M059J (cell line): Measurements from ENCODE around the gene TOM1L2. TPM values are rescaled to one million over a fixed set of nuclear protein-coding genes. Genes with fewer than 3 reads are reported as not detected.

Source experiments
- DNase-seq: peaks from one replicate; pipeline ENCODE4 v3.0.0-alpha.2; 2012; ENCODE audit warnings: low read depth
- total RNA-seq: library from RNA; depleted of rRNA; stranded (reverse); fragments of >200 nt; shearing (Covaris generic); gene quantifications from 2 replicates; pipeline ENCODE4 v1.2.3, GENCODE V29; 2014; rRNA removed

TOM1L2 gene
- total RNA-seq, 1 experiment from 2014 or later: 38.3 TPM

DNA sequence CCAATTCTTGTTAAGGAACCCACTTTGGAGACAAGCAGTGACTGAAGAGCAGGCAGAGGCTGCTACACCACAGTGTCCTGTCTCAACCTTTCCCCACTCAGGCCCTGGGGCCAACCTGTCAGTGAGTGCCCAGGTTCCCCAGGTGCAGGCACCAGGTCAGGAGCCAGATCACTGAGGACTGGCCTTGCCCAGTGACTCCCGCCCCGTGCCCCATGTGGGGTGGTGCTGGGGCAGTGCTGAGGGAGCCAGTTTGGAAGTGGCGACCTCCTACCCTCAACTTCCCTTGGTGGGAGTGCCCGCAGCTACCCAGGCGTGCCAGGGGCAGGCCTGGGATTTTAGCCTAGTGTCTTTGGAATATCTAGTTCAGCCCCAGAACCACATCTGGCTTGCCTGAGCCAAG, 164.8 kb downstream of the TOM1L2 start:
- no peak for DNase-seq

DNA sequence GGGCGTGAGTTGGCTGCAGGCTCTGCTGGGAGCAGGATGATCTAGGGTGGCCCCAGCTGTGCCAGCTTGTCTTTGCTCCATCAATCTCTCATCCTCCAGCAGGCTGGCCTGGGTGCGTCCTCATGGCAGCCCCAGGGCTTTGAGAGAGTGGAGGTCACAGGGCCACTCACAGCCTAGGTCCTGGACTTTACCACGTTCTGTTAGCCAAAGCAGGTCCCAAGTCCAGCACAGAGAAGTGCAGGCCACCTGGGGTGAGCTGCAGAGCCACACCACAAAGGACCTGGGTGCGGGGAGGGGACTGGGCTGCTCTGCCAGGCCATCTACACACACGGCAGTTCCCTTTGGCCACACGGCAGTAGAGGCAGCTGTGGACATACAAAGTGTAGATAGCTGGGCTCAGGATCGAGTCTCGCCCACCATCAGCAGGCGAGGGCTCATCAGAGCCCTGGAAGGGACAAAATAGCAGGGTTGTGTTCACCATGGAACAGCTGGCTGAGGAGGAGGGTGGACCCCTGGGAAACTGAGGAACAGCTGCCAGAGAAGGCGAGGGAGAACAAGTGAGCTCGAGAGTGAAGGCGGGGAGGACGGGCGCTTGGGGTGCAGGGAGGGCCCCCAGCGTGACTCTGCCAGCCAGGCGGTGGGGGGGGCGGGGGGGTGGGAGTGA, 165.5 kb downstream of the TOM1L2 start:
- DNase-seq: no peak

- no peak for DNase-seq
Measured at GRCh38 chr17:17806035-17806434, 166.2 kb downstream of the TOM1L2 start.

DNA sequence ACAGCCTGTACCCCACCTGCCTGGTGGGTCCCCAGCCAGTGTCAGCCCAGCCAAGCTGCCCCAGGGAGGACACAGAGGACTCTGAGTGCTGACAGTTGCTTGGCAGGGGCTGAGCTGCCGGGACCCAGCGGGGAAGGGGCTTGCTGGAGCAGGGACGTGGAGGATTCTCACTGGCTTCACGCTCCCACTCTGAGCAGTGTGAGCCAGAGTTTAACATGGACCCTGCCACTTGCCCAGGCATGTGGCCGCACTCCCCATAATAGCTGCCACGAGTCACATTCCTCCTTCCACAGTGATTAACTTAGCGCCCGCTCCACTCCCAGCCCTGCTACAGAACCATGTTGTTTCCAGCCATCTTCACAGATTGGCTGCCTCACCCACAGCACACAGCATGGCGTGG, 166.6 kb downstream of the TOM1L2 start:
- no peak for DNase-seq

- no peak for DNase-seq
Measured at GRCh38 chr17:17804007-17804406, 168.2 kb downstream of the TOM1L2 start.

- no peak for DNase-seq
Measured at GRCh38 chr17:17801800-17802481, 170.3 kb downstream of the TOM1L2 start.

- no peak for DNase-seq
Measured at GRCh38 chr17:17800504-17801021, 171.6 kb downstream of the TOM1L2 start.

DNA sequence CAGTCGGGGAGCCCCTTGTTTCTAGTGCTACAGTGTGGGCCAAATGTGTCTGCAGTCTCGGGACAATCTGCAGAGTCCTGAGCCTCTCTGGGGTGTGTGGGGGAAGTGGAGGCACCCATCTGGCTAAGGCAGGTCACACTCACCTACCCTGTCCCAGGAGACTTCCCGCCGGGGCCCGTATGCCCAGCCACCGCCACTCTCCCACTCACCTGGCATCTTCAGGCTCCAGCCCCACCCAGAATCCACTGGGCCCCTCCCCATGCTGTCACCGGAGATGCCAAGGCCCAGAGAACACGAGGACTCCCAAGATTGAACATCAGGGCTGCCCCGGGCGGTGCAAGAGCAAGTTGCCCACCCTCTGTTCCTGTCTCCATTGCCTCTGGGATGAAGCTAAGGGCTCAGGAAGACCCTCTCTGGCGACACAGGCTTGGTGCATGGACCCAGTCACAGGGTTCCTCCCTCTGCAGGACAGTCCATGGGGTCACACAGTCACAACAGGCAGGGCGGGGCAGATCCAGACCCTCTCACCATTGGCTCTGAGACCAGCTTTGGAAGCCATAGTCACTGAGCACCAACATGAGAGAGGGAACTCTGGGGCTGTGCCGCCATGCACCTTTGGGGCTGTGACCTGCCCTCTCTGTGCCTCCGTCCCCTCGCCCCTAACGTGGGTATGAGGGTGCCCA, 173.5 kb downstream of the TOM1L2 start:
- DNase-seq: no peak

GRCh38 chr17:17798010-17798556, 174.1 kb downstream of the TOM1L2 start:
- no peak for DNase-seq

DNA sequence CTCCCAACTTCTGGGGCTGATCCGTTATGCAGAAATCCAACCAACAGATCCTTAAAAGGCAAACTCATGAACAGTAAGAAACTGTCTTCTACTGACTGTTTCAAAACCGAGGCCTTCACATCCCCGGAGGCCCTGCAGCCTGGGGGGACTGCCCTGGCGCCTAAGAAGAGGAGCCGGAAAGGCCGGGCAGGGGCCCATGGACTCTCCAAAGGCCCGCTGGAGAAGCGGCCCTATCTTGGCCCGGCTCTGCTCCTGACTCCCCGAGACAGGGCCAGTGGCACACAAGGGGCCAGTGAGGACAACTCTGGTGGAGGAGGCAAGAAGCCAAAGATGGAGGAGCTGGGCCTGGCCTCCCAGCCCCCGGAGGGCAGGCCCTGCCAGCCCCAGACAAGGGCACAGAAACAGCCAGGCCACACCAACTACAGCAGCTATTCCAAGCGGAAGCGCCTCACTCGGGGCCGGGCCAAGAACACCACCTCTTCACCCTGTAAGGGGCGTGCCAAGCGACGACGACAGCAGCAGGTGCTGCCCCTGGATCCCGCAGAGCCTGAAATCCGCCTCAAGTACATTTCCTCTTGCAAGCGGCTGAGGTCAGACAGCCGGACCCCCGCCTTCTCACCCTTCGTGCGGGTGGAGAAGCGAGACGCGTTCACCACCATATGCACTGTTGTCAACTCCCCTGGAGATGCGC, 174.9 kb downstream of the TOM1L2 start:
- DNase-seq: no peak

- no peak for DNase-seq
Measured at GRCh38 chr17:17796787-17797061, 175.5 kb downstream of the TOM1L2 start.

- no peak for DNase-seq
Measured at GRCh38 chr17:17795946-17796786, 176.0 kb downstream of the TOM1L2 start.

DNA sequence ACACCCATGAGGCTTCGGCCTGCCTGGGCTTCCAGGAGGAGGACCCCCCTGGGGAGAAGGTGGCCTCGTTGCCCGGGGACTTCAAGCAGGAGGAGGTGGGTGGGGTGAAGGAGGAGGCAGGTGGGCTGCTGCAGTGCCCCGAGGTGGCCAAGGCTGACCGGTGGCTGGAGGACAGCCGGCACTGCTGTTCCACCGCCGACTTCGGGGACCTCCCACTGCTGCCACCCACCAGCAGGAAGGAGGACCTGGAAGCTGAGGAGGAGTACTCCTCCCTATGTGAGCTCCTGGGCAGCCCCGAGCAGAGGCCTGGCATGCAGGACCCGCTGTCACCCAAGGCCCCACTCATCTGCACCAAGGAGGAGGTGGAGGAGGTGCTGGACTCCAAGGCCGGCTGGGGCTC, 176.9 kb downstream of the TOM1L2 start:
- DNase-seq: no peak

GRCh38 chr17:17794382-17794781, 177.8 kb downstream of the TOM1L2 start:
- no peak for DNase-seq

Other genes starting within 250 kb of the TOM1L2 start
- 40.5 and 57.7 TPM in 2 replicates for gene SREBF1, start 135.4 kb downstream of the TOM1L2 start, total RNA-seq
- 0.12 and 0.69 TPM in 2 replicates for gene DRC3, start 462 bp upstream of the TOM1L2 start, total RNA-seq
- 12.3 and 14.4 TPM in 2 replicates for gene ATPAF2, start 66.8 kb upstream of the TOM1L2 start, total RNA-seq
- 5.9 and 8.2 TPM in 2 replicates for gene GID4, start 67.0 kb upstream of the TOM1L2 start, total RNA-seq
- gene DRG2, start 115.5 kb upstream of the TOM1L2 start, total RNA-seq: 40.6 and 41.3 TPM in 2 replicates
- not detected in 2 replicates for gene MYO15A, start 136.4 kb upstream of the TOM1L2 start, total RNA-seq
- gene ALKBH5, start 211.4 kb upstream of the TOM1L2 start, total RNA-seq: 94.3 and 141 TPM in 2 replicates